GM23338 (cell line): ENCODE results near the gene GRID1.

ENCODE experiments used
- CREB1 ChIP-seq: fragments of 250-450 bp; sonication (Bioruptor Pico); IDR thresholded peaks from 2 replicates; pipeline ENCODE4 v1.5.0; 2020; ENCODE audit warnings: low read depth, mild to moderate bottlenecking, moderate library complexity
- EZH2 ChIP-seq: fragments of 200-600 bp; sonication (generic); IDR thresholded peaks from one replicate; pipeline ENCODE4 v1.8.0; 2017; ENCODE audit warnings: antibody characterized with exemption, mild to moderate bottlenecking, low read depth; ENCODE audit not compliant: unreplicated experiment
- JUNB ChIP-seq: IDR thresholded peaks from one replicate; pipeline ENCODE4 v1.6.1; 2016; ENCODE audit warnings: antibody characterized with exemption; ENCODE audit not compliant: unreplicated experiment
- POLR2AphosphoS5 ChIP-seq: IDR thresholded peaks from 2 replicates; pipeline ENCODE4 v1.6.1; 2016; ENCODE audit warnings: antibody characterized with exemption, low read depth
- ZNF331 ChIP-seq: fragments of 250-450 bp; sonication (Bioruptor Pico); IDR thresholded peaks from 2 replicates; pipeline ENCODE4 v1.5.0; 2020; ENCODE audit warnings: low read depth, mild to moderate bottlenecking, moderate library complexity
- TF ChIP-seq, protein P1 (sequence below), 2 experiments: fragments of 200-600 bp in 1 of 2; sonication (generic) in 1 of 2; conservative IDR thresholded peaks; 2 replicates each; pipeline versions ENCODE4 v1.5.1 to v1.6.1; 2016 to 2017; ENCODE audit warnings: antibody characterized with exemption in 2 of 2, low read depth in 2 of 2, mild to moderate bottlenecking in 2 of 2, moderate library complexity in 1 of 2

GRCh38 chr10:86368987-86369386, 2.4 kb upstream of the GRID1 start:
- no peak for TF ChIP-seq POLR2AphosphoS5
- TF ChIP-seq, protein P1, sequence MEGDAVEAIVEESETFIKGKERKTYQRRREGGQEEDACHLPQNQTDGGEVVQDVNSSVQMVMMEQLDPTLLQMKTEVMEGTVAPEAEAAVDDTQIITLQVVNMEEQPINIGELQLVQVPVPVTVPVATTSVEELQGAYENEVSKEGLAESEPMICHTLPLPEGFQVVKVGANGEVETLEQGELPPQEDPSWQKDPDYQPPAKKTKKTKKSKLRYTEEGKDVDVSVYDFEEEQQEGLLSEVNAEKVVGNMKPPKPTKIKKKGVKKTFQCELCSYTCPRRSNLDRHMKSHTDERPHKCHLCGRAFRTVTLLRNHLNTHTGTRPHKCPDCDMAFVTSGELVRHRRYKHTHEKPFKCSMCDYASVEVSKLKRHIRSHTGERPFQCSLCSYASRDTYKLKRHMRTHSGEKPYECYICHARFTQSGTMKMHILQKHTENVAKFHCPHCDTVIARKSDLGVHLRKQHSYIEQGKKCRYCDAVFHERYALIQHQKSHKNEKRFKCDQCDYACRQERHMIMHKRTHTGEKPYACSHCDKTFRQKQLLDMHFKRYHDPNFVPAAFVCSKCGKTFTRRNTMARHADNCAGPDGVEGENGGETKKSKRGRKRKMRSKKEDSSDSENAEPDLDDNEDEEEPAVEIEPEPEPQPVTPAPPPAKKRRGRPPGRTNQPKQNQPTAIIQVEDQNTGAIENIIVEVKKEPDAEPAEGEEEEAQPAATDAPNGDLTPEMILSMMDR (conservative IDR thresholded peaks at IDR 0.05; ENCODE audit: low read depth in 2 of 2), result no peak
- no peak for TF ChIP-seq EZH2
- TF ChIP-seq ZNF331 (CRISPR knock-in tag), result no peak
- no peak for TF ChIP-seq JUNB
- no peak for TF ChIP-seq CREB1
